IMR-90 (cell line): Measurements from ENCODE around the gene ENO2. TPM values are rescaled to one million over a fixed set of nuclear protein-coding genes. Genes with fewer than 3 reads are reported as not detected.

ENCODE experiments used
- ATAC-seq: fragments of 200-7000 bp; cut with Tn5 transposase; 2 replicates; pipeline ENCODE4 v1.9.1; 2020; ENCODE audit warnings: low read depth, mild to moderate bottlenecking, moderate library complexity
- BruUV-seq: library from RNA; stranded (reverse); fragments of 400-500 nt; replicated peaks from 2 replicates; lab custom pipeline; 2021; lab: Mats Ljungman, UMichigan
- CTCF ChIA-PET: fragments of 300-600 bp; formaldehyde crosslinking; extraction: SDS; loops from one replicate; lab custom pipeline; 2021; ENCODE audit warnings: antibody characterized with exemption; lab: Yijun Ruan, JAX
- POLR2A ChIA-PET: fragments of 300-600 bp; sonication (Branson Sonifier 250); formaldehyde crosslinking; loops from one replicate; lab custom pipeline; 2022; ENCODE audit warnings: antibody characterized with exemption; ENCODE audit not compliant: unreplicated experiment; lab: Charles Lee
- DNase-seq: peaks from one replicate; pipeline ENCODE4 v3.0.0; 2013
- H2AFZ ChIP-seq: replicated peaks from 2 replicates; pipeline ENCODE3; 2013; ENCODE audit warnings: low read length, mild to moderate bottlenecking; ENCODE audit not compliant: poor library complexity
- H2AK5ac ChIP-seq: 2 replicates; pipeline ENCODE4 v1.6.1; 2013; ENCODE audit warnings: low read depth, low read length, inconsistent platforms
- H2AK9ac ChIP-seq: replicated peaks from 2 replicates; pipeline ENCODE3; 2013; ENCODE audit warnings: mild to moderate bottlenecking, low read depth, low read length, moderate library complexity; ENCODE audit not compliant: poor library complexity
- H2BK120ac ChIP-seq: 2 replicates; pipeline ENCODE4 v1.6.1; 2013; ENCODE audit warnings: low read depth, low read length, inconsistent platforms
- H2BK15ac ChIP-seq: 3 replicates; pipeline ENCODE4 v1.6.1; 2013; ENCODE audit warnings: low read depth, low read length, inconsistent platforms
- H2BK20ac ChIP-seq: 2 replicates; pipeline ENCODE4 v1.6.1; 2013; ENCODE audit warnings: low read depth, mild to moderate bottlenecking, inconsistent platforms, low read length, moderate library complexity
- H2BK5ac ChIP-seq: 2 replicates; pipeline ENCODE4 v1.6.1; 2013; ENCODE audit warnings: mild to moderate bottlenecking, low read depth, low read length, inconsistent platforms; ENCODE audit not compliant: poor library complexity, severe bottlenecking
- H3K14ac ChIP-seq: replicated peaks from 2 replicates; pipeline ENCODE4 v1.6.1; 2013; ENCODE audit warnings: low read depth, low read length, inconsistent platforms
- H3K18ac ChIP-seq: 2 replicates; pipeline ENCODE4 v1.6.1; 2013; ENCODE audit warnings: low read depth, low read length, control low read depth
- H3K23ac ChIP-seq: 2 replicates; pipeline ENCODE4 v1.6.1; 2013; ENCODE audit warnings: low read depth, low read length, inconsistent platforms
- H3K27ac ChIP-seq: 2 replicates; pipeline ENCODE4 v1.5.1; 2013; ENCODE audit warnings: mild to moderate bottlenecking, control low read depth, low read length; ENCODE audit not compliant: insufficient read depth
- H3K27me3 ChIP-seq: 2 replicates; pipeline ENCODE4 v1.6.1; 2013; ENCODE audit warnings: low read length; ENCODE audit not compliant: control insufficient read depth, insufficient read depth
- H3K36me3 ChIP-seq: 2 replicates; pipeline ENCODE4 v1.6.1; 2013; ENCODE audit warnings: low read length, mixed read lengths; ENCODE audit not compliant: control insufficient read depth, insufficient read depth
- H3K4ac ChIP-seq: 2 replicates; pipeline ENCODE4 v1.6.1; 2013; ENCODE audit warnings: low read depth, low read length, inconsistent platforms
- H3K4me1 ChIP-seq: 2 replicates; pipeline ENCODE4 v1.6.1; 2013; ENCODE audit warnings: low read length, mixed read lengths; ENCODE audit not compliant: control insufficient read depth, insufficient read depth
- H3K4me2 ChIP-seq: 2 replicates; pipeline ENCODE4 v1.6.1; 2013; ENCODE audit warnings: low read depth, mild to moderate bottlenecking, control low read depth, low read length, moderate library complexity
- H3K4me3 ChIP-seq: 2 replicates; pipeline ENCODE4 v1.5.1; 2013; ENCODE audit warnings: low read depth, mild to moderate bottlenecking, control low read depth, low read length, moderate library complexity; ENCODE audit not compliant: insufficient read depth
- H3K56ac ChIP-seq: 2 replicates; pipeline ENCODE4 v1.6.1; 2013; ENCODE audit warnings: low read length, inconsistent platforms; ENCODE audit not compliant: insufficient read depth; ENCODE audit errors: extremely low read depth
- H3K79me1 ChIP-seq, 2 experiments: 2 replicates each; pipeline ENCODE4 v1.6.1; 2013; ENCODE audit warnings: low read length in 2 of 2, inconsistent platforms in 1 of 2, low read depth in 1 of 2
- H3K9ac ChIP-seq: 2 replicates; pipeline ENCODE4 v1.6.1; 2013; ENCODE audit warnings: low read depth, low read length, control low read depth
- H3K9me1 ChIP-seq: 2 replicates; pipeline ENCODE4 v1.6.1; 2013; ENCODE audit warnings: low read length, inconsistent platforms; ENCODE audit not compliant: insufficient read depth
- H3K9me3 ChIP-seq: 2 replicates; pipeline ENCODE4 v1.6.1; 2013; ENCODE audit warnings: low read length; ENCODE audit not compliant: control insufficient read depth, insufficient read depth
- H4K20me1 ChIP-seq: 2 replicates; pipeline ENCODE4 v1.6.1; 2013; ENCODE audit warnings: low read length, inconsistent platforms; ENCODE audit not compliant: insufficient read depth
- H4K5ac ChIP-seq: 2 replicates; pipeline ENCODE4 v1.6.1; 2013; ENCODE audit warnings: mild to moderate bottlenecking, low read depth, low read length, control low read depth
- H4K8ac ChIP-seq, 2 experiments: 2 replicates each; pipeline ENCODE4 v1.6.1; 2013; ENCODE audit warnings: low read depth in 2 of 2, low read length in 2 of 2, control low read depth in 1 of 2, inconsistent platforms in 1 of 2
- H4K91ac ChIP-seq: 2 replicates; pipeline ENCODE4 v1.6.1; 2013; ENCODE audit warnings: low read depth, low read length, inconsistent platforms; ENCODE audit not compliant: insufficient read depth
- BHLHE40 ChIP-seq: fragments of 150-350 bp; IDR thresholded peaks from 2 replicates; pipeline ENCODE4 v1.6.1; 2016; ENCODE audit warnings: mild to moderate bottlenecking, low read depth, low read length
- CEBPB ChIP-seq: IDR thresholded peaks from 2 replicates; pipeline ENCODE4 v1.6.1; 2012; ENCODE audit warnings: low read depth, low read length, improper control_type of control experiment
- CHD1 ChIP-seq: IDR thresholded peaks from 2 replicates; pipeline ENCODE4 v1.6.1; 2012; ENCODE audit warnings: low read depth, low read length, improper control_type of control experiment
- CTCF ChIP-seq: conservative IDR thresholded peaks from 2 replicates; pipeline ENCODE4 v1.5.1; 2012; ENCODE audit warnings: mild to moderate bottlenecking, low read depth, low read length, improper control_type of control experiment
- FOS ChIP-seq: fragments of 150-350 bp; IDR thresholded peaks from 2 replicates; pipeline ENCODE4 v1.6.1; 2016; ENCODE audit warnings: low read depth, low read length
- MAFK ChIP-seq: IDR thresholded peaks from 2 replicates; pipeline ENCODE4 v1.6.1; 2012; ENCODE audit warnings: low read depth, low read length, improper control_type of control experiment
- MAZ ChIP-seq: IDR thresholded peaks from 2 replicates; pipeline ENCODE4 v1.6.1; 2012; ENCODE audit warnings: low read depth, mild to moderate bottlenecking, low read length, improper control_type of control experiment, moderate library complexity, borderline replicate concordance
- MXI1 ChIP-seq: IDR thresholded peaks from 2 replicates; pipeline ENCODE4 v1.6.1; 2012; ENCODE audit warnings: low read depth, mild to moderate bottlenecking, low read length, moderate library complexity, borderline replicate concordance
- NFE2L2 ChIP-seq: fragments of 150-350 bp; IDR thresholded peaks from 2 replicates; pipeline ENCODE4 v1.6.1; 2016; ENCODE audit warnings: low read depth, mild to moderate bottlenecking, low read length
- POLR2A ChIP-seq: IDR thresholded peaks from 2 replicates; pipeline ENCODE4 v1.6.1; 2012; ENCODE audit warnings: mild to moderate bottlenecking, low read depth, low read length
- RAD21 ChIP-seq: IDR thresholded peaks from 2 replicates; pipeline ENCODE4 v1.6.1; 2012; ENCODE audit warnings: low read length, improper control_type of control experiment
- RCOR1 ChIP-seq: IDR thresholded peaks from 2 replicates; pipeline ENCODE4 v1.6.1; 2012; ENCODE audit warnings: mild to moderate bottlenecking, low read length, improper control_type of control experiment; ENCODE audit not compliant: insufficient replicate concordance
- RFX5 ChIP-seq: IDR thresholded peaks from 2 replicates; pipeline ENCODE4 v1.8.0; 2012; ENCODE audit warnings: low read depth, mild to moderate bottlenecking, low read length, moderate library complexity
- SMC3 ChIP-seq: fragments of 150-350 bp; IDR thresholded peaks from 2 replicates; pipeline ENCODE4 v1.6.1; 2016; ENCODE audit warnings: low read depth, mild to moderate bottlenecking, antibody characterized with exemption, low read length, moderate library complexity
- WGBS, 2 experiments: methylation state at CpG; one replicate each; pipeline versions ENCODE4 v1.1.5 to v1.1.7; 2013; ENCODE audit warnings: missing lambda C conversion rate in 2 of 2; ENCODE audit not compliant: insufficient read length in 1 of 2; ENCODE audit errors: extremely low coverage in 2 of 2; 5-methylcytosine and 5-hydroxymethylcytosine counted together
- dilution Hi-C: fragments of 300-500 bp; cut with HindIII; formaldehyde crosslinking; loops from one replicate; pipeline ENCODE4 v1.14.3; 2018; ENCODE audit warnings: low sequenced_read_pairs; ENCODE audit not compliant: unreplicated experiment
- in situ Hi-C: fragments of 300-500 bp; cut with MboI; formaldehyde crosslinking; loops from 3 replicates; pipeline ENCODE4 v1.14.3; 2019; ENCODE audit warnings: low sequenced_read_pairs, inconsistent platforms, mixed read lengths
- intact Hi-C: fragments of 100-400 bp; cut with micrococcal nuclease; formaldehyde crosslinking; loops from 2 replicates; pipeline ENCODE4 v1.10.0; 2022
- polyA plus RNA-seq, 3 experiments: library from polyadenylated mRNA; depleted of rRNA; stranded (reverse); fragments of >200 nt; gene quantifications; 2 replicates each; pipeline ENCODE4 v1.2.3, GENCODE V29; 2012; ENCODE audit warnings: low replicate concordance in 1 of 3
- total RNA-seq: library from RNA; depleted of rRNA; stranded (reverse); fragments of >200 nt; gene quantifications from 2 replicates; pipeline ENCODE4 v1.2.3, GENCODE V29; 2012
- TF ChIP-seq, protein P1 (sequence below): fragments of 150-350 bp; IDR thresholded peaks from 2 replicates; pipeline ENCODE4 v1.6.1; 2017; ENCODE audit warnings: mild to moderate bottlenecking, antibody characterized with exemption, low read length, low read depth
- TF ChIP-seq, protein P2 (sequence below): fragments of 150-350 bp; IDR thresholded peaks from 2 replicates; pipeline ENCODE4 v1.6.1; 2016; ENCODE audit warnings: low read depth, mild to moderate bottlenecking, low read length, moderate library complexity, borderline replicate concordance

Gene ENO2
- total and polyA plus RNA-seq, 2 of the 4 experiments (the other 2 are of a cell fraction) = 28.3 to 92.8 TPM

GRCh38 chr12:6959058-6959804 is 44.9 kb downstream of the ENO2 start:
- no peak overlapping the region for H3K56ac ChIP-seq
- H2AFZ ChIP-seq = peak overlapping the region; percentile 51
- no peaks in the 10 kb centered on the region for H4K20me1 ChIP-seq
- H3K9ac ChIP-seq = no peak overlapping the region
- no peak overlapping the region for H3K23ac ChIP-seq
- in situ Hi-C loops = no loop called here
- H3K79me1 ChIP-seq = no peaks in the 10 kb centered on the region
- no peak overlapping the region for H4K8ac ChIP-seq
- intact Hi-C loops = no loop called here
- no peak overlapping the region for H3K18ac ChIP-seq
- 63% methylated on average over 2 of the region's 24 CpGs; no CpG with 5 or more reads in 1 of the 2 experiments for WGBS, 2 experiments
- H2AK5ac ChIP-seq = no peak overlapping the region
- H3K4ac ChIP-seq = no peak overlapping the region
- H2BK20ac ChIP-seq = no peak overlapping the region
- no peaks in the 10 kb centered on the region for H3K27me3 ChIP-seq
- H2BK5ac ChIP-seq = no peak overlapping the region
- H4K91ac ChIP-seq = no peak overlapping the region
- H2AK9ac ChIP-seq = peak overlapping the region; percentile 55
- no peak overlapping the region for H3K14ac ChIP-seq
- ATAC-seq (no peak), DNase-seq (no peak)
- H2BK15ac ChIP-seq = no peak overlapping the region
- no peaks in the 10 kb centered on the region for H3K9me1 ChIP-seq
- H3K4me2 ChIP-seq = no peak overlapping the region
- H3K36me3 ChIP-seq = no peaks in the 10 kb centered on the region; the same call in 1 of the 2 replicates
- ChIA-PET CTCF (no interaction called here), POLR2A (no interaction called here)
- dilution Hi-C loops = no loop called here
- no peak overlapping the region for H3K27ac ChIP-seq
- H2BK120ac ChIP-seq = no peak overlapping the region
- no TSS peak for BruUV-seq
- no peak for TF ChIP-seq CEBPB
- TF ChIP-seq POLR2A = no peak
- TF ChIP-seq CHD1 = no peak
- TF ChIP-seq CTCF = no peak
- no peak for TF ChIP-seq BHLHE40
- no peak for TF ChIP-seq SMC3
- TF ChIP-seq NFE2L2 = no peak
- TF ChIP-seq RFX5 = no peak
- TF ChIP-seq FOS = no peak
- TF ChIP-seq, protein P1, sequence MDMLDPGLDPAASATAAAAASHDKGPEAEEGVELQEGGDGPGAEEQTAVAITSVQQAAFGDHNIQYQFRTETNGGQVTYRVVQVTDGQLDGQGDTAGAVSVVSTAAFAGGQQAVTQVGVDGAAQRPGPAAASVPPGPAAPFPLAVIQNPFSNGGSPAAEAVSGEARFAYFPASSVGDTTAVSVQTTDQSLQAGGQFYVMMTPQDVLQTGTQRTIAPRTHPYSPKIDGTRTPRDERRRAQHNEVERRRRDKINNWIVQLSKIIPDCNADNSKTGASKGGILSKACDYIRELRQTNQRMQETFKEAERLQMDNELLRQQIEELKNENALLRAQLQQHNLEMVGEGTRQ = no peak
- TF ChIP-seq RCOR1 = no peak
- TF ChIP-seq RAD21 = no peak
- TF ChIP-seq, protein P2, sequence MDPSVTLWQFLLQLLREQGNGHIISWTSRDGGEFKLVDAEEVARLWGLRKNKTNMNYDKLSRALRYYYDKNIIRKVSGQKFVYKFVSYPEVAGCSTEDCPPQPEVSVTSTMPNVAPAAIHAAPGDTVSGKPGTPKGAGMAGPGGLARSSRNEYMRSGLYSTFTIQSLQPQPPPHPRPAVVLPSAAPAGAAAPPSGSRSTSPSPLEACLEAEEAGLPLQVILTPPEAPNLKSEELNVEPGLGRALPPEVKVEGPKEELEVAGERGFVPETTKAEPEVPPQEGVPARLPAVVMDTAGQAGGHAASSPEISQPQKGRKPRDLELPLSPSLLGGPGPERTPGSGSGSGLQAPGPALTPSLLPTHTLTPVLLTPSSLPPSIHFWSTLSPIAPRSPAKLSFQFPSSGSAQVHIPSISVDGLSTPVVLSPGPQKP = no peak
- TF ChIP-seq MAFK = no peak
- no peak for TF ChIP-seq MAZ
- no peak for TF ChIP-seq MXI1
- no peaks in the 10 kb centered on the region for H3K9me3 ChIP-seq
- H4K5ac ChIP-seq = no peak overlapping the region
- H3K4me1 ChIP-seq = peaks cover 5% of the 10 kb centered on the region; the same call in 1 of the 2 replicates
- no peak overlapping the region for H3K4me3 ChIP-seq
